GM12864 (cell line): ENCODE results near the gene DNAJB1.
"Not testable (repeated sequence)": the region's sequence is repeated elsewhere in the genome, so short reads cannot be mapped to it uniquely, and the experiment has no call there.

Experiments used
- DNase-seq: peaks from one replicate; pipeline ENCODE4 v3.0.0-alpha.2; 2011; ENCODE audit warnings: low read depth
- H3K4me3 ChIP-seq: 2 replicates; pipeline ENCODE4 v1.5.1; 2011; ENCODE audit warnings: mild to moderate bottlenecking, low read depth, low read length, control low read depth
- TF ChIP-seq, protein P1 (sequence below): IDR thresholded peaks from 2 replicates; pipeline ENCODE4 v1.5.1; 2011; ENCODE audit warnings: low read depth, mild to moderate bottlenecking, moderate library complexity, low read length, control low read depth, inconsistent platforms; ENCODE audit errors: missing control alignments

DNAJB1 gene

DNA sequence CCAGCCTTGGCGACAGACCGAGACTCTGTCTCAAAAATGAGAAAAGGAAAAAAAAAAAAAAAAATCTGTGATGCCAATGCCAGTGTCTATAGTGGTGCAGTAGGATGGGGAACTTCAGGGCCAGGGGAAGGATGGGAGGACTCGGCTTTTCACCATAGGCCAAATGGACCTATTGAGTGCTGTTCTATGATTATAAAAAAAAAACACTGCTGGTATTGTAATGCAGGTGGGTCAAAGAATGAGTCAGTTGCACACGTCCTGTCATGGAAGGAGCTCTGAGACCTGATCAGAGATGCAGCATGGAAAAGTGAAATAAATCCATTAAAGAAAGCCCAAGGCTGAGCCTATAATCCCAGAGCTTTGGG, 7.0 kb downstream of the DNAJB1 start:
- DNase-seq = no peak
- H3K4me3 ChIP-seq = no peak overlapping the region
- TF ChIP-seq, protein P1, sequence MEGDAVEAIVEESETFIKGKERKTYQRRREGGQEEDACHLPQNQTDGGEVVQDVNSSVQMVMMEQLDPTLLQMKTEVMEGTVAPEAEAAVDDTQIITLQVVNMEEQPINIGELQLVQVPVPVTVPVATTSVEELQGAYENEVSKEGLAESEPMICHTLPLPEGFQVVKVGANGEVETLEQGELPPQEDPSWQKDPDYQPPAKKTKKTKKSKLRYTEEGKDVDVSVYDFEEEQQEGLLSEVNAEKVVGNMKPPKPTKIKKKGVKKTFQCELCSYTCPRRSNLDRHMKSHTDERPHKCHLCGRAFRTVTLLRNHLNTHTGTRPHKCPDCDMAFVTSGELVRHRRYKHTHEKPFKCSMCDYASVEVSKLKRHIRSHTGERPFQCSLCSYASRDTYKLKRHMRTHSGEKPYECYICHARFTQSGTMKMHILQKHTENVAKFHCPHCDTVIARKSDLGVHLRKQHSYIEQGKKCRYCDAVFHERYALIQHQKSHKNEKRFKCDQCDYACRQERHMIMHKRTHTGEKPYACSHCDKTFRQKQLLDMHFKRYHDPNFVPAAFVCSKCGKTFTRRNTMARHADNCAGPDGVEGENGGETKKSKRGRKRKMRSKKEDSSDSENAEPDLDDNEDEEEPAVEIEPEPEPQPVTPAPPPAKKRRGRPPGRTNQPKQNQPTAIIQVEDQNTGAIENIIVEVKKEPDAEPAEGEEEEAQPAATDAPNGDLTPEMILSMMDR = no peak

DNA sequence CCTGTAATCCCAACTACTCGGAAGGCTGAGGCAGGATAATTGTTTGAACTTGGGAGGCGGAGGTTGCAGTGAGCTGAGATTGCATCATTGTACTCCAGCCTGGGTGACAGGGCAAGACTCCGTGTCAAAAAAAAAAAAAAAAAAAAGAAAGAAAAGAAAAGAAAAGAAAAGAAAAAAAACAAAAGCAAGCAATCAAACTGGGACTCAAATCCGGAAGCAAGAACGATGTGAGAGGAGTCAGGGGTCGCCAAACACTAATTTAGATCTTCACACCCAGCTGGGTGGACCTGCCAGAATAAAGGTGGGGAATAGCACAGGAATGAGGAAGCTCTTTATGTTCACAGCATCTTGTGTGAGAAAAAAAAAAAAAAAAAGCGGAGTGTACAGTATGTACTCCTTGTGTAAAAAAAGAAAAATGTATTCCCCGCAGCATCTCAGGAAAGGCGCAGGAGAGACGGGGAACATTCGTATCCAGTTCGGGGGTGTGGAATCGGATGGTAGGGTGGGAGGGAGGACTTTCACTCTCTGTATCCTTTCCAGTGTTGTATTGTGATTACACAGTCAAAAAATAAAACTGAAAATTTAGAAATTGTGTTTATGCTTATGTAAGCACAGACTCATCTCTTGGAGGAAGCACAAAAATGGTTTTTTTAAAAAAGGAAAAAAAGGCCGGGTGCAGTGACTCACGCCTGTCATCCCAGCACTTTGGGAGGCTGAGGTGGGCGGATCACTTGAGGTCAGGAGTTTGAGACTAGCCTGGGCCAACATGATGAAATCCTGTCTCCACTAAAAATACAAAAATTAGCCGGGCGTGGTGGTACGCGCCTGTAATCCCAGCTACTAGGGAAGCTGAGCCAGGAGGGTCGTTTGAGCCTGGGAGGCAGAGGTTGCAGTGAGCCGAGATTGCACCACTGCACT, 7.6 kb downstream of the DNAJB1 start:
- H3K4me3 ChIP-seq = no peak overlapping the region
- TF ChIP-seq, protein P1 = no peak
- no peak for DNase-seq

DNA sequence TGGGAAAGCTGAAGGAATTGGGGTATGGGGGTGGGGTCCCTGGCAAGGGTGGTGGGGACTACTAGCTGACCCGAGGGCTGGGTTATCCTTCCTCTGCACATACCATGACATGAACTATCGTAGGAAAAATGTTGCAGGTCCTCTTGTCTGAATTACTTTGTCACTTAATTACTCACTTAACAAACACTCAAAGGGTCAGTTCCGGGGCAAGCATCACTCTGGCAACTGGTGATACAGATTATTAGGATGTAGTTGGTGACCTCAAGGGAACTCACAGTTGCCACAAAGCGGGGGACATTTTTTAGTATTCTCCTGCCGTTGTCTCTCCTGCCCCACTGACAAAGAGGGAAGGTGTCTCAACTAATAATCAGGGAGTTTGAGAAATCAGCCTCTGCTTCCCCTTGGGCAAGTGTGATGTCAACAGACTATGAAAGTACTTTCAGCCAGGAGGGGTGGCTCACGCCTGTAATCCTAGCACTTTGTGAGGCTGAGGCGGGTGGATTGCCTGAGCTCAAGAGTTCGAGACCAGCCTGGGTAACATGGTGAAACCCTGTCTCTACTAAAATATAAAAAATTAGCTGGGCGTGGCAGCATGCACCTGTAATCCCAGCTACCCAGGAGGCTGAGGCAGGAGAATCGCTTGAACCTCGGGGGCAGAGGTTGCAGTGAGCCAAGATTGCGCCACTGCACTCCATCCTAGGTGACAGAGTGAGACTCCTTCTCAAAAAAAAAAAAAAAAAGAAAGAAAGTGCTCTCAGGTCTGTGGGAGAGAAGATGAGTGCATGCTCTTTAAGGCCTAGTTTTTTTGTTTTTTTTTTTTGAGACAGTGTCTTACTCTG, 10.3 kb downstream of the DNAJB1 start:
- DNase-seq = no peak
- H3K4me3 ChIP-seq = no peak overlapping the region
- TF ChIP-seq, protein P1 = no peak

DNA sequence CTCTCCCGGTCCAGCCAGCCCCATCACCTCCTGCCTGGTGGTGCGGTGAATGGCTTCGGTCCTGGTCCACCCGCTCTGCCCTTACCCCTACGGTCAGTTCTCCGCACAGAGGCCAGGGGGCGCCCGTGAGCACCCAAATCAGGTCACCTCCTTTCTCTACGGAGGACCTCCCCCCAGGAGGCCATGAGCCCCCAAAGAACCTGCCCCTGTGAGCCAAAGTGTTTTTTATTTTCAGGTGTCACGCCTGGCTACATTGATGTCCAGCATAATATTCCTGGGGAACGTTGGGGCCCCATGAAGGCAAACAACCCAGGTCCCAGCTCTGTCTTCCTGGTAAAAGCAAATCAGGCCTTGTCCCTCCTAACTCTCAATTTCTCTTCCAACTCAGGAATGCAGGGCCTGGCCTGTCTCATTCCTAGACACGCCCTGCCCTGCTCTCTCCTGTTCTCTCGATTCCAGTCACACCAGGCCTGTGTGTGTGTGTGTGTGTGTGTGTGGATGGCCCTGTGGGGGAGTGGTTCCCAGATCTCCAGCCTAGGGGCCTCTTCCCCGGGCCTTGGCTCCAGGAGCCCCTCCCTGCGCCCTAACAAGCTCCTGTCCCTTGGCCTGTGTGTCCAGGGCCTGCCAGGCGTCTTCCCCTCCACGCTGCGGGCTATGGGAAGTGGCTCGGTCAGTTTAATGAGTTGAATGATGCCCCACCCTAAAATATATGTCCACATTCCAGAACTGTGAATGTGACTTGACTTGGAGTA, 12.5 kb downstream of the DNAJB1 start:
- H3K4me3 ChIP-seq = no peak overlapping the region
- TF ChIP-seq, protein P1 = peak; percentile 86
- DNase-seq = no peak

DNA sequence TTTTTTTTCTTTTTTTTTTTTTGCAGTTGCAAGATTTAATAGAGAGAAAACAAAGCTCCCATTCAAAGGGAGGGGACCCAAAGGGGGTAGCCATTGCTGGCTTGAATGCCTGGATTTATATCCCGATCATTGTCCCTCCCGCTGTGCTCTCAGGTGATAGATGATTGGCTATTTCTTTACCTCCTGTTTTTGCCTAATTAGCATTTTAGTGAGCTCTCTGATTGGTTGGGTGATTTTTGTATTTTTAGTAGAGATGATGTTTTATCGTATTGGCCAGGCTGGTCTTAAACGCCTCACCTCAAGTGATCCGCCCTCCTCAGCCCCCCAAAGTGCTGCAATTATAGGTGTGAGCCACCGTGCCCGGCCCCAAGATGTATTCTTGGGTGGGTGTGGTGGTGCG, 13.6 kb downstream of the DNAJB1 start:
- DNase-seq, H3K4me3 ChIP-seq: not testable (repeated sequence)

DNA sequence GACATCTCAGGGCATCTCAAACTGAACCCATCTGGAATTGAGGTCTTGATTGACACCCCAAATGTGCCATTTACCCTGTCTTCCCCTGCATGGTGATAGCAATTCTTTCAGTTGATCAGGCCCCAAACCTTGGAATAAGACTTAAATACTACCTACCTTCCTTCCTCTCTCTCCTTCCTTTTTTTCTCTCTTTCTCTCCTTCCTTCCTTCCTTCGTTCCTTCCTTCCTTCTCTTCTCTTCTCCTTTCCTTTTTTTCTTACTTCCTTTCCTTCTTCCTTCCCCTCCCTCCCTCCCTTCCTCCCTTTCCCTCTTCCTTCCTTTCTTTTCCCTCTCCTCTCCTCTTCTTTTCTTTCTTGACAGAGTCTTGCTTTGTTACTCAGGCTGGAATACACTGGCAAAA, 14.9 kb downstream of the DNAJB1 start:
- DNase-seq = no peak
- TF ChIP-seq, protein P1 = no peak
- no peak overlapping the region for H3K4me3 ChIP-seq

DNA sequence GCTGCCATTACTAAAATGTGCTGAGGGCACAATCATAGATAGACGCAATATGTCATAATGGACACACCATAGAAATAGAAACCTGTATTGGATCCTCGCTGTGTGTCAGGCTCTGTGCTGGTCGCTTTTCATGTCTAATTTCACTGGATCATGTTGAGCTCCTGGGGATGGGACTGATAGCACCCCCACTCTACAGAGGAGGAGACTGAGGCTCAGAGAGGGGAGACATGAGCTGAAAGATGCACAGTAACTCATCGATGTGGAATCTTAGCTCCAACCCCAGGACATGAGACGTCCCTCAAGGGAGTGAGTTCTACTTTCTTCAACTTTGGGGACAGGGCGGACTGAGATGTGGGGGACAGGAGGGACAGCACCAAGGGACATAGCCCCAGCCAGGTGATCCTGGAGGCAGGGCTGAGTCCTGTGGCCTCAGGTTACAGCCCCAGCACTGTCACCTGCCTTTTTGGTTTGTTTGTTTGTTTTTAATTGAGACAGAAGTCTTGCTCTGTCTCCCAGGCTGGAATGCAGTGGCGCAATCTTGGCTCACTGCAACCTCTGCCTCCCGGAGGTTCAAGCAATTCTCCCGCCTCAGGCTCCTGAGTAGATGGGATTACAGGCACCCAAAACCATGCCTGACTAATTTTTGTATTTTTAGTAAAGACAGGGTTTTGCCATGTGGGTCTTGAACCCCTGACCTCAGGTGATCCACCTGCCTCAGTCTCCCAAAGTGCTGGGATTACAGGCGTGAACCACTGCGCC, 15.7 kb downstream of the DNAJB1 start:
- TF ChIP-seq, protein P1 = no peak
- no peak for DNase-seq

More for the DNA sequence above, 15.7 kb downstream of the DNAJB1 start:
- H3K4me3 ChIP-seq = no peak overlapping the region
